ENCODE data around the gene CNTD1. TPM values are rescaled to one million over a fixed set of nuclear protein-coding genes. Genes with fewer than 3 reads are reported as not detected.

The CNTD1 gene
- total and polyA plus RNA-seq, 2 experiments from 2014 or later, result 1.1 TPM; not detected in 1

DNA sequence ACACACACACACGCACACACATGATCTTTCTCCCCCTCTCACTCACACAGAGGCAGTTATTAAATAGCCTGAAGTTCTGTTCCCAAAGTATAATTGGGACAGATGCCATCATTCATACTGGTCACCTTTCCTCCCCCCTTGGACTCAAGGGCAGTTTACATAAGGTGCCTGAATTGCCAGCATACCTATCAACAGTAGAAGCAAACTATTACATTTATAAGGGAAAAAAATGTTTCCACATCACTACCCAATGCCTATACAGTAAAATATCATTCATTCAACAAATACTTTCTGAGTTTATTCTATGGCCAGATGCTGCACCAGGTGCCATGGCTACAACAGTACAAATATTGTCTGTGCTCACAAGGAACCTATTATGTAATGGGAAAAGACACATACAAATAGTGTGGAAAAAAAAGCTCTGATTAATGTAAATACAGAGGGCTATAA, 6.3 kb downstream of the CNTD1 start (continued):
- TF ChIP-seq POLR2AphosphoS5 (IDR thresholded peaks at IDR 0.05; ENCODE audit: low read depth) (no peak), JUNB (IDR thresholded peaks at IDR 0.05; ENCODE audit: unreplicated experiment) (no peak), EZH2phosphoT487 (IDR thresholded peaks at IDR 0.05; ENCODE audit: unreplicated experiment) (no peak), ZNF331 (CRISPR knock-in tag; IDR thresholded peaks at IDR 0.05; ENCODE audit: low read depth) (no peak), ZNF114 (CRISPR knock-in tag; IDR thresholded peaks at IDR 0.05) (no peak), NANOG (IDR thresholded peaks at IDR 0.05; ENCODE audit: borderline replicate concordance) (no peak), EZH2 (IDR thresholded peaks at IDR 0.05; ENCODE audit: low read depth, unreplicated experiment) (no peak), CREB1 (CRISPR knock-in tag; IDR thresholded peaks at IDR 0.05; ENCODE audit: low read depth) (no peak), STAT1 (IDR thresholded peaks at IDR 0.05; ENCODE audit: unreplicated experiment) (no peak)
- TF ChIP-seq, protein P1, sequence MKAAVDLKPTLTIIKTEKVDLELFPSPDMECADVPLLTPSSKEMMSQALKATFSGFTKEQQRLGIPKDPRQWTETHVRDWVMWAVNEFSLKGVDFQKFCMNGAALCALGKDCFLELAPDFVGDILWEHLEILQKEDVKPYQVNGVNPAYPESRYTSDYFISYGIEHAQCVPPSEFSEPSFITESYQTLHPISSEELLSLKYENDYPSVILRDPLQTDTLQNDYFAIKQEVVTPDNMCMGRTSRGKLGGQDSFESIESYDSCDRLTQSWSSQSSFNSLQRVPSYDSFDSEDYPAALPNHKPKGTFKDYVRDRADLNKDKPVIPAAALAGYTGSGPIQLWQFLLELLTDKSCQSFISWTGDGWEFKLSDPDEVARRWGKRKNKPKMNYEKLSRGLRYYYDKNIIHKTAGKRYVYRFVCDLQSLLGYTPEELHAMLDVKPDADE (IDR thresholded peaks at IDR 0.05), result no peak
- TF ChIP-seq, protein P2, sequence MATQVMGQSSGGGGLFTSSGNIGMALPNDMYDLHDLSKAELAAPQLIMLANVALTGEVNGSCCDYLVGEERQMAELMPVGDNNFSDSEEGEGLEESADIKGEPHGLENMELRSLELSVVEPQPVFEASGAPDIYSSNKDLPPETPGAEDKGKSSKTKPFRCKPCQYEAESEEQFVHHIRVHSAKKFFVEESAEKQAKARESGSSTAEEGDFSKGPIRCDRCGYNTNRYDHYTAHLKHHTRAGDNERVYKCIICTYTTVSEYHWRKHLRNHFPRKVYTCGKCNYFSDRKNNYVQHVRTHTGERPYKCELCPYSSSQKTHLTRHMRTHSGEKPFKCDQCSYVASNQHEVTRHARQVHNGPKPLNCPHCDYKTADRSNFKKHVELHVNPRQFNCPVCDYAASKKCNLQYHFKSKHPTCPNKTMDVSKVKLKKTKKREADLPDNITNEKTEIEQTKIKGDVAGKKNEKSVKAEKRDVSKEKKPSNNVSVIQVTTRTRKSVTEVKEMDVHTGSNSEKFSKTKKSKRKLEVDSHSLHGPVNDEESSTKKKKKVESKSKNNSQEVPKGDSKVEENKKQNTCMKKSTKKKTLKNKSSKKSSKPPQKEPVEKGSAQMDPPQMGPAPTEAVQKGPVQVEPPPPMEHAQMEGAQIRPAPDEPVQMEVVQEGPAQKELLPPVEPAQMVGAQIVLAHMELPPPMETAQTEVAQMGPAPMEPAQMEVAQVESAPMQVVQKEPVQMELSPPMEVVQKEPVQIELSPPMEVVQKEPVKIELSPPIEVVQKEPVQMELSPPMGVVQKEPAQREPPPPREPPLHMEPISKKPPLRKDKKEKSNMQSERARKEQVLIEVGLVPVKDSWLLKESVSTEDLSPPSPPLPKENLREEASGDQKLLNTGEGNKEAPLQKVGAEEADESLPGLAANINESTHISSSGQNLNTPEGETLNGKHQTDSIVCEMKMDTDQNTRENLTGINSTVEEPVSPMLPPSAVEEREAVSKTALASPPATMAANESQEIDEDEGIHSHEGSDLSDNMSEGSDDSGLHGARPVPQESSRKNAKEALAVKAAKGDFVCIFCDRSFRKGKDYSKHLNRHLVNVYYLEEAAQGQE (IDR thresholded peaks at IDR 0.05; ENCODE audit: unreplicated experiment), result no peak

GRCh38 chr17:42806249-42806648, 7.6 kb downstream of the CNTD1 start:
- Mint-ChIP-seq H3K9me3 (no peaks in the 10 kb centered on the region), H3K27ac (no peak overlapping the region)

More at GRCh38 chr17:42806249-42806648, 7.6 kb downstream of the CNTD1 start:
- H2AFZ ChIP-seq, result no peak overlapping the region
- no peaks in the 10 kb centered on the region for H3K4me1 ChIP-seq (ENCODE audit: insufficient read depth)
- DNase-seq (ENCODE audit: low spot score) (no peak), ATAC-seq (no peak)
- Mint-ChIP-seq H3K36me3 (ENCODE audit: low read depth) (peaks cover 5% of the 10 kb centered on the region; the same call in 2 of the 3 replicates), H3K4me1 (no peaks in the 10 kb centered on the region), H3K4me3 (no peak overlapping the region), H3K27me3 (ENCODE audit: insufficient read depth, low read depth, poor library complexity) (peaks cover 2% of the 10 kb centered on the region)
- H3K9me2 ChIP-seq (ENCODE audit: insufficient read depth), result no peaks in the 10 kb centered on the region
- 0 out of 2 replicates have a peak, but pooled peaks cover 5% of the 10 kb centered on the region for H3K27me3 ChIP-seq (ENCODE audit: insufficient read depth)
- H3F3A ChIP-seq (replicated peaks; ENCODE audit: low read depth), result no peaks in the 10 kb centered on the region
- no peak overlapping the region for H3K4me3 ChIP-seq
- no peak for TF ChIP-seq EZH2 (IDR thresholded peaks at IDR 0.05; ENCODE audit: low read depth, unreplicated experiment)
- no peak for TF ChIP-seq POLR2AphosphoS5 (IDR thresholded peaks at IDR 0.05; ENCODE audit: low read depth)
- no peak for TF ChIP-seq ZNF114 (CRISPR knock-in tag; IDR thresholded peaks at IDR 0.05)
- no peak for TF ChIP-seq CREB1 (CRISPR knock-in tag; IDR thresholded peaks at IDR 0.05; ENCODE audit: low read depth)
- H3K36me3 ChIP-seq (ENCODE audit: insufficient read depth), result peaks cover 12% of the 10 kb centered on the region; the same call in 1 of the 2 replicates
- no peaks in the 10 kb centered on the region for H4K20me1 ChIP-seq (replicated peaks; ENCODE audit: insufficient read depth)
- no peak overlapping the region for H3K27ac ChIP-seq (ENCODE audit: low read depth)
- H3K4me2 ChIP-seq, result no peak overlapping the region
- H3K79me2 ChIP-seq (replicated peaks; ENCODE audit: insufficient read depth), result no peaks in the 10 kb centered on the region
